ENCODE measurements around the gene SMOC1.
A peak's percentile ranks its signal among the peaks of the same experiment; 100 is the strongest.

Gene SMOC1

DNA sequence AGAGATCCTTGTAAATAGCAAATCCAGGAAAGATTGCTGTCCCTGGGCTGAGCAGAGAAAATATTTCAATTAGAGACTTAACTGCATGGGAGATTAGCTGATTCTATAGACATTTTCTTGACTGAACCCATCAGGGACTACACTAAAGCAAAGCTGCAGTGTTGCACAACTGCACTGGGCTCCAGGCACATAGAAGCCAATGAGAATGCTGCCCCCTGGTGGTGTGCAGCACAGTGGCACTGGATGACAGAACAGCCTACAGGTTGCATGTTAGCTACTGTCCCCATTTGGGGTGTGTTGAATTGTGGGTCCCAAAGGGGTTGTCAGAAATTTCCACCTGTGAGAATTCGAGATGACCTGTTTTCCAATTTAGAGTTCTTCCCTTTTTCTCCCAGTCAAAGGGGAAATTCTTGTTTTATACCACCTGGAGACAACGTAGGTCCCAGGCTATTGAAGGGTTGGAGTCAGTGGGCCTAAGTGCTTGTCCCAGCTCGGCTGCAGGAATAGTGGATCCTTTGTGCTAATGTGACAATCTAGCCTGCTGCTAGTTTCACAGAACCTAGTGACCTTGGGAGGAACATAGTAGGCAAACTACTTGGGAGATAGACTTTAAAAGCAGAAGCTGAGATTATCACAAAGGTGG lies 194.8 kb downstream of the SMOC1 start:
- TF ChIP-seq ZFX (IDR thresholded peaks at IDR 0.05; ENCODE audit: borderline replicate concordance) = no peak
- TF ChIP-seq, protein P1, sequence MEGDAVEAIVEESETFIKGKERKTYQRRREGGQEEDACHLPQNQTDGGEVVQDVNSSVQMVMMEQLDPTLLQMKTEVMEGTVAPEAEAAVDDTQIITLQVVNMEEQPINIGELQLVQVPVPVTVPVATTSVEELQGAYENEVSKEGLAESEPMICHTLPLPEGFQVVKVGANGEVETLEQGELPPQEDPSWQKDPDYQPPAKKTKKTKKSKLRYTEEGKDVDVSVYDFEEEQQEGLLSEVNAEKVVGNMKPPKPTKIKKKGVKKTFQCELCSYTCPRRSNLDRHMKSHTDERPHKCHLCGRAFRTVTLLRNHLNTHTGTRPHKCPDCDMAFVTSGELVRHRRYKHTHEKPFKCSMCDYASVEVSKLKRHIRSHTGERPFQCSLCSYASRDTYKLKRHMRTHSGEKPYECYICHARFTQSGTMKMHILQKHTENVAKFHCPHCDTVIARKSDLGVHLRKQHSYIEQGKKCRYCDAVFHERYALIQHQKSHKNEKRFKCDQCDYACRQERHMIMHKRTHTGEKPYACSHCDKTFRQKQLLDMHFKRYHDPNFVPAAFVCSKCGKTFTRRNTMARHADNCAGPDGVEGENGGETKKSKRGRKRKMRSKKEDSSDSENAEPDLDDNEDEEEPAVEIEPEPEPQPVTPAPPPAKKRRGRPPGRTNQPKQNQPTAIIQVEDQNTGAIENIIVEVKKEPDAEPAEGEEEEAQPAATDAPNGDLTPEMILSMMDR (IDR thresholded peaks at IDR 0.05) = peak; percentile 89
- no peak overlapping the region for H3K27ac ChIP-seq

DNA sequence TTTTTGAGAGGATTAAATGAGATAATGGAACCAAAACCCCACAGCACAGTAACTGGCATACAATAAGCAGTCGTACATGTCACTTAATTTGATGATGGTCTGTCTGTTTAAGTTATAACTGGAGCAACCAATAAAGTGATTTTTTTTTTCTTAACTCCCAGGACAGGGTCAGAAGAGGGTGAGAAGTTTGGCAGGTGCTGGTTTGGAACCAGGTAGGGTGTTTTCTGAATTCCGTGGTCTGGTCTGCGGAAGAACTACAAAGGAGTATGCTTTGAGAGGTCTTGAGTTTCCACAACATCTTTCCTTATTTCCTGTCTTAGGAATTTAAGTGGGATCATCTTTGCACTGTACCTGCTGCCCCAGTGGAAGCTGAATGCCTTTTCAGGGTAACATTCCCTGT lies 197.8 kb downstream of the SMOC1 start:
- TF ChIP-seq, protein P1 (IDR thresholded peaks at IDR 0.05) = no peak
- TF ChIP-seq ZFX (IDR thresholded peaks at IDR 0.05; ENCODE audit: borderline replicate concordance) = no peak
- H3K27ac ChIP-seq = no peak overlapping the region

DNA sequence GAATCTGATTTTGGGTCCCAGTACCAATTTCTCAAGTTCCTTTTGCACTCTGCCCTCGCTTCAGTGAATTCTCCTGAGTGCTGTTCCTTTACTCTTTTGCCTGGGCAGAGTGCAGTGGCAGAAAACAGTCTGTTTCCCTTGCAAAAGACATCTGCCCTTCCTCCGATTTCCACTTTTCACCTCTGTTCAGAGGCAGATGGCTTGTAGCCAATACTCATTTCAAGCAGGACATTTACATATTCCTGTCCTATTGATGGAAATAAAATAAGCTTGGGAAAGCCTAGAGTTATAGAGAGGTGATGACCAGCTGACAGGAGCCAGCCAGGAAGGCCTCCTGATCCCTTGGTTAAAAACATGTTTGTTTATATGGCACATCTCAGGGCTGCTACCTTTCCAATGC lies 198.5 kb downstream of the SMOC1 start:
- no peak overlapping the region for H3K27ac ChIP-seq
- no peak for TF ChIP-seq ZFX (IDR thresholded peaks at IDR 0.05; ENCODE audit: borderline replicate concordance)
- TF ChIP-seq, protein P1 (IDR thresholded peaks at IDR 0.05) = no peak

DNA sequence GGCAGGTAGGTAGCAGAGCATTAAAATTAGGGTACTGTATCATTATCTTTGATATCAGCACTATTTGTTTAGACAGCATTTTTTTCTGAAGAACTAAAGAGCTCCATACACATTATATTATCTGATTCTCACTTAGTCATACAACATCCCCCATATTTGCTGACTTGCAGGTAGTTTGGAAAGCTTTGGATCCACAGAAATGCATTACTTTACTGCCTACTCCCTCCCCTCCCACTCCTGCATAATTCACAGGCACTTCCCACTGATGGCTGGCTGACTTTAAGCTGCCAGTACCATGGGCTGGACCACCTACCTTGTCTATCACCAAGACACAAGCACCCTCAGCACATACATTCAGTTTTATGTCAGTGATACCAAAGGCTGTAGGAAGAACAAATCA lies 199.1 kb downstream of the SMOC1 start:
- TF ChIP-seq, protein P1 (IDR thresholded peaks at IDR 0.05) = no peak
- TF ChIP-seq ZFX (IDR thresholded peaks at IDR 0.05; ENCODE audit: borderline replicate concordance) = no peak
- no peak overlapping the region for H3K27ac ChIP-seq

DNA sequence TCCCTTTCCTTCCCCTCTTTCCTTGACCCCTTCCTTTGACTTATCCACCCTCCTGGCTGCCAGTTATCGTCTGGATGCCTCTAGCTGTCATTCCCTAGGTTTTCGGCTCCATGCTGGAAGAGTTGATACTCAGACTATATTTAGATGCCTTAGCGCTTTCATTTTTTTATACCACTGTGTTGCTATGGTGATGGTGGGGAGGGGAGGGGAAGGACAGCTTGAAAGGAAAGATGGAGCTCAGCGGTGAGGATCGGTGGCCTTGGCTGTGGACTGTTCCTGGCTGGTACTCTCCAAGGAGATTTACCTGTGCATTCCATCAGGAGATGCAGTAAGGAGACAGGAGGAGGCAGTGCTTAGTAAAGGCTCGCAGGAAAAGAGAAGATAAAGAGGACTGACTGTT lies 200.9 kb downstream of the SMOC1 start:
- no peak overlapping the region for H3K27ac ChIP-seq
- TF ChIP-seq ZFX (IDR thresholded peaks at IDR 0.05; ENCODE audit: borderline replicate concordance) = no peak
- TF ChIP-seq, protein P1 (IDR thresholded peaks at IDR 0.05) = no peak
